C4-2B (cell line): Measurements from ENCODE around the gene TSSK6.

Source experiments
- H3K27ac ChIP-seq: fragments of 450-650 bp; 2 replicates; pipeline ENCODE4 v1.5.1; 2017
- ZFX ChIP-seq: fragments of 450-650 bp; IDR thresholded peaks from 2 replicates; pipeline ENCODE4 v1.6.1; 2017
- TF ChIP-seq, protein P1 (sequence below): fragments of 450-650 bp; conservative IDR thresholded peaks from 2 replicates; pipeline ENCODE4 v1.5.1; 2017; ENCODE audit warnings: mild to moderate bottlenecking

TSSK6 gene

DNA sequence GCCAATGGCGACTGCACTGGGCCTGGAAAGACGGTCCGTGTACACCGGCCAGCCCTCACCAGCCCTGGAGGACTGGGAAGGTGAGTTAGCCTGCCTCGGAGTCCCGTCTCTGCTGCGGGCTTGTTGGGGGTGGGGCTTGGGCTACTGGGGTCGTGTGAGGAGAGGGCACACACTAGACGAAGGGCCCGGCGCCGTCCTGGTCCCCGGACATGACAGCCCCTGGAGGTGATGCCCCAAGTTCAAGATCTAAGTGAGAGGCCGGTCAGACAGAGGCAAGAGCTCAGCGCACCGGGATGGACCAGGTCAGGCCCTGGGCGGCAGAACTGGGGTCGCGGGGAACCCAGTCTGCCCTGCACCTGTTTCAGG lies 24.3 kb upstream of the TSSK6 start:
- TF ChIP-seq ZFX = no peak
- TF ChIP-seq, protein P1, sequence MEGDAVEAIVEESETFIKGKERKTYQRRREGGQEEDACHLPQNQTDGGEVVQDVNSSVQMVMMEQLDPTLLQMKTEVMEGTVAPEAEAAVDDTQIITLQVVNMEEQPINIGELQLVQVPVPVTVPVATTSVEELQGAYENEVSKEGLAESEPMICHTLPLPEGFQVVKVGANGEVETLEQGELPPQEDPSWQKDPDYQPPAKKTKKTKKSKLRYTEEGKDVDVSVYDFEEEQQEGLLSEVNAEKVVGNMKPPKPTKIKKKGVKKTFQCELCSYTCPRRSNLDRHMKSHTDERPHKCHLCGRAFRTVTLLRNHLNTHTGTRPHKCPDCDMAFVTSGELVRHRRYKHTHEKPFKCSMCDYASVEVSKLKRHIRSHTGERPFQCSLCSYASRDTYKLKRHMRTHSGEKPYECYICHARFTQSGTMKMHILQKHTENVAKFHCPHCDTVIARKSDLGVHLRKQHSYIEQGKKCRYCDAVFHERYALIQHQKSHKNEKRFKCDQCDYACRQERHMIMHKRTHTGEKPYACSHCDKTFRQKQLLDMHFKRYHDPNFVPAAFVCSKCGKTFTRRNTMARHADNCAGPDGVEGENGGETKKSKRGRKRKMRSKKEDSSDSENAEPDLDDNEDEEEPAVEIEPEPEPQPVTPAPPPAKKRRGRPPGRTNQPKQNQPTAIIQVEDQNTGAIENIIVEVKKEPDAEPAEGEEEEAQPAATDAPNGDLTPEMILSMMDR = no peak
- no peak overlapping the region for H3K27ac ChIP-seq

DNA sequence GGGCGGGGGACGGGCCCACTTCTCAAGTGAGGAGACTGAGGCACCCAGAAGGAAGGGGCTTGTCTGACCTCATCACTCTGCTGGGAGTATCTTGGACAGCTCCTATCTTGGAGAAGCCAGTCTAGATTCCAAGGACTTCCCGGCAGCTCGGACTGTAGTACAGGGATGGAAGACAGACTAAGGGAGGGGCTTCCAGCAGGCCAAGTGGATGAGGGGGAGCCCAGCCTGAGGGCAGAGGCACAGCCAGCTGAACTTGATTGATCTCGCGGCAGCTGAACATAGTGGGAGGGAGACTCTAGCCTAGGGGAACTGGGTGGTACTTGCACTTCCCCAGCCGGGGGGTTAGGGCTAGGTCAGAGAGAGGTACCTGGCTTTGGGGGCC lies 23.4 kb upstream of the TSSK6 start:
- TF ChIP-seq, protein P1 = no peak
- TF ChIP-seq ZFX = no peak
- no peak overlapping the region for H3K27ac ChIP-seq

DNA sequence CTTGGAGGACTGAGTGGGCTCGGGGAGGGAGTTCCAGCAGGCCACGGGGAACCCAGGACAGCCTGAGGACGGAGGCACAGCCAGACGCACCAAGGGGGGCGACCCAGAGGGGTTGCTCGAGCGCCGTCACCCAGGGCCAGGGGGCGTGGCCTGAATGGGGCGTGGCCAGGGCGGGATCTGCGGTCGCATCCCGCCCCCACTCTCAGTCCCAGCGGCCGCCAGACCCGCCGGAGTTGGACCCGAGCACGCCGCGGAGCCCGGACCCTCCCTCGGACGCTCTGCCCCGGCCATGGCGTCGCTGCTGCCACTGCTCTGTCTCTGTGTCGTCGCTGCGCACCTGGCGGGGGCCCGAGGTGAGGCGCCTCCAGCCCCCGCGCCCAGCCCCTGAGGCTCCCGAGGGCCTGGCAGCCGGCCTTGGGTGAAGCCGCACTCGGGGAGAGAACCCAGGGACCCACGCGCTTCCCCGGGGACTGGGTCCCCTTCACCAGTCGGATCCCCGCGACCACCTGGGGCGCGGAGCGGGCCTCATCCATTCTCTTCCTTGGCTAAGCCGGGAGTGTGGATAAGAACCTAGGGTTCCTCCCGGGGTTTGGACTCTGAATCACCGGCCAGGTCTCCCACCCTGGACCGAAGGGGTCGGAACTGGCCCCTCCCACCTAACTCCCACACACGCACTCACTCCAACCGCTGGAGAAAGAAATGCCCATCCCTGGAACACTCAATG lies 22.9 kb upstream of the TSSK6 start, which contains the start of gene CILP2:
Gene CILP2 (plus strand): TSS at position 205 of the 724 bp plus-strand sequence. CDS start 85 bp downstream, at position 290.
- no peak within 1 kb of the TSS for H3K27ac ChIP-seq
- TF ChIP-seq, protein P1 = no peak
- no peak for TF ChIP-seq ZFX

DNA sequence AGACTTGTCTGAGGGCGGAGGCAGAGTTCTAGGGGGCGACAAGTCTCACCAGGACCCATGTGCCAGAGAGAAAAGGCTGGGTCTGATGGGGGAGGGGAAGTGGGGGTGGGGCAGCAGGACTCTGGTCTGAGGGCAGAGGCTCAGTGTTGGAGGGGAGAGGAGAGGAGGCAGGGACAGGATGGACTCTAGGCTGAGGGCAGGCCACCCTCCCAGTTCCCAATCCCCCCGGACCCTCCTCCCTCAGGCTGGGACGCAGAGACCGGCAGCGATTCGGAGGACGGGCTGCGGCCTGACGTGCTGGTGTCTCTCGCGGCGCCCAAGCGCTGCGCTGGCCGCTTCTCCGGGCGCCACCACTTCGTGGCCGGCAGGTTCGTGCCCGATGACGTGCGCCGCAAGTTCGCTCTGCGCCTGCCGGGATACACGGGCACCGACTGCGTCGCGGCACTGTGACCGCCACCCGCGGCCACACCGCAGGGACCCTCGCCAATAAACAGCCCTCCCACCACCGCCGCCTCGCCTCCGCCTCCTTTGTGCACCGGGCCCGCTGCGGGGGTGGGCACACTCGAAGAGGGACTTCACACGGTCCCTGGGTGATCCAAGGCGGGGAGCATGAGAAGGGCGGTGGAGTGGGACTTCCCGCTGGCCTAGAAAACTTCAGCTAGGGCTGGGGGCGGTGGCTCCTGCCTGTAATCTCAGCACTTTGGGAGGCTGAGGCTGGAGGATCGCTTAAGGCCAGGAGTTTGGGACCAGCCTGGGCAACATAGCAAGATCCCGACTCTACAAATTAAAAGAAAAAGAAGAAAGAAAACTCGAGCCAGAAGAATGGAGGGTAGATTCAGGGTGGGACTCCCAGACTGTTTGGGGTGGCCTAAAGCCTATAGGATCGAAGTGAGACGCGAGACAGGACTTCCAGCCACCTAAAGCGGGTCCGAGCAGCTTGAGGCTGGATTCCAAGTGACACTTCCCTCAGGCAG lies 22.0 kb upstream of the TSSK6 start:
- no peak overlapping the region for H3K27ac ChIP-seq

DNA sequence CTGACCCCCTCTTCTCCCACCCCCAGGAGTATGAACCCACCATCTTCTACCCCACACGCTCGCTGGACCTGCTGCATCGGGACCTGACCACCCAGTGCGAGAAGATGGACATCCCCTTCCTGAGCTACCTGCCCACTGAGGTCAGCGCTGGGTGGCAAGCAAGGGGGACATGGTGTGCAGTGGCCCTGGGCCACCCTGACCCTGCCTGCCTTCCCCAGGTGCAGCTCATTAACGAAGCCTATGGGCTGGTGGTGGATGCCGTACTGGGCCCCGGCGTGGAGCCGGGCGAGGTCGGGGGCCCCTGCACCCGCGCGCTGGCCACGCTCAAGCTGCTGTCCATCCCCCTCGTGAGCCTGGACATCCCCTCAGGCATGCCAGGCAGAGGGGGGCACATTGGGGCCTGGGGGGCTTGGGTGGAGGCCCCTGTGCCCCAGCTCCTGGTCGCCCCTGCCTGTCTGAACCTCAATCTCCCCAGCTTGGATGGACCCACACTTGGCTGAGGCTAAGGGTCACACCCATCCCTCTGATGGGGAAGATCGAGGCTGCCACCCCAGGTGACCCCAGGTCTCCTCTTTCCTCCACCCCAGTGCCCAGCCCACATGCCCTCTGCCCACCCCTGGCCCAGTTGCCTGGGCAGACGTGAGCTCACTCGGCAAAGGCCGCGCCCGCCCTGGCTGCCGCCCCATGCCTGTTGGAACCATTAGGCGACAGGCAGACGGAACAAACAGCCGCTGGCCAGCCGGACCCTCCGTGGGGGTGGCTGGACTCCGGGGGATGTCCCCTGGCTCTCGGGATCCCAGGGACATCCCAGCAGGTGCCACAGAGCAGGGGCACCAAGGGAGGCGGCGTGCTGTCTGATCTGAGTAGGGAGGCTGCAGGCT lies 20.2 kb upstream of the TSSK6 start:
- TF ChIP-seq, protein P1 = no peak
- no peak for TF ChIP-seq ZFX
- H3K27ac ChIP-seq = no peak overlapping the region

More for the DNA sequence above, 22.0 kb upstream of the TSSK6 start:
- no peak for TF ChIP-seq ZFX
- TF ChIP-seq, protein P1 = no peak

DNA sequence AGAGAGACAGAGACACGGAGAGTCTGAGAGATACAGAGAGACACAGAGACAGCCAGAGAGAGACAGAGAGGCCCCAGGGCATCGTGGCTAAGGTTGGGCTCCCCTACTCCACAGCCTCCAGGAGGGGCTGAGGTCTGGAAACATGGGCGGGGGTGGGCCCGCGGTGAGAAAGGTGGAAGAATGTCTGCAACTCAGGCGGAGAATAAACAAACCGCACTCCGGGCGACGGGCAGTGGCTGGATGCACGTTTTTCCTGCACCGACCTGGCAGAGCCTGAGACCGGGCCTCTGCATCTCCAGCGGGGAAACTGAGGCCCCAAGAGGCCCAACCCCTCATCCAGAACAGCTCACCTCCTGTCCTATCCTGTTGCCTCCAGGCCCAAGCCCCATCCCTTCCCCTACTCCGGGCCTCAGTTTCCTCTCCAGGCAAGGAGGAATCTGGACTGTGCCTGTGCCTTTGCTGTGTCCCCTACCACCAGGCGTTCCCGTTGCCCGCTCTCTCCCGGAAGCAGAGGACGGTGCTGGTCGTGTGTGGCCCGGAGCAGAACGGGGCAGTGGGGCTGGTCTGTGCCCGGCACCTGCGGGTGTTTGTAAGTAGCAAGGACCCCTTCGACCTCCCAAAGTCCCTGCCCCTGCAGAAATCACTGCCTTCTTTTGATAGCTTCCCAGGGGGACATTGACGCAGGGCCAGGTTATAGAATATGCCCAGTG lies 19.4 kb upstream of the TSSK6 start:
- H3K27ac ChIP-seq = no peak overlapping the region
- no peak for TF ChIP-seq ZFX
- TF ChIP-seq, protein P1 = no peak
